Suprapubic skin (tissue), 4 donors: ENCODE results near the gene TMEM53. TPM values are rescaled to one million over a fixed set of nuclear protein-coding genes. Genes with fewer than 3 reads are reported as not detected.

Source experiments
- DNase-seq, 2 donors: peaks; one replicate each; pipeline ENCODE4 v3.0.0-alpha.2; 2019; ENCODE audit warnings: low spot score in 2 of 2
- H3K27ac ChIP-seq: fragments of 200-600 bp; sonication (generic); one replicate; pipeline ENCODE4 v1.5.1; 2019
- H3K27me3 ChIP-seq: fragments of 200-600 bp; sonication (generic); one replicate; pipeline ENCODE4 v1.5.1; 2019
- H3K36me3 ChIP-seq: fragments of 200-600 bp; sonication (generic); one replicate; pipeline ENCODE4 v1.5.1; 2019
- H3K4me1 ChIP-seq: fragments of 200-600 bp; sonication (generic); one replicate; pipeline ENCODE4 v1.5.1; 2019
- H3K4me3 ChIP-seq: fragments of 200-600 bp; sonication (generic); one replicate; pipeline ENCODE4 v1.5.1; 2019; ENCODE audit warnings: mild to moderate bottlenecking
- H3K9me3 ChIP-seq: fragments of 200-600 bp; sonication (generic); one replicate; pipeline ENCODE4 v1.5.1; 2019
- EP300 ChIP-seq: sonication (generic); formaldehyde crosslinking; IDR thresholded peaks from one replicate; pipeline ENCODE4 v1.6.1; 2017; ENCODE audit warnings: antibody characterized with exemption
- POLR2A ChIP-seq, 2 donors: fragments of 450-650 bp; IDR thresholded peaks; one replicate each; pipeline ENCODE4 v1.6.1; 2017; ENCODE audit warnings: antibody characterized with exemption in 2 of 2, mild to moderate bottlenecking in 2 of 2, moderate library complexity in 2 of 2
- POLR2AphosphoS5 ChIP-seq, 3 donors: sonication (generic); formaldehyde crosslinking; IDR thresholded peaks; one replicate each; pipeline ENCODE4 v1.6.1; 2017; ENCODE audit warnings: antibody characterized with exemption in 3 of 3
- WGBS: methylation state at CpG from one replicate; pipeline ENCODE4 v1.1.5; 2018; 5-methylcytosine and 5-hydroxymethylcytosine counted together
- total RNA-seq, 4 donors: library from RNA; depleted of rRNA; stranded (reverse); fragments of >200 nt; gene quantifications; one replicate each; pipeline ENCODE4 v1.1.0, GENCODE V29; 2016
- TF ChIP-seq, protein P1 (sequence below), 2 donors: fragments of 200-600 bp in 1 of 2; fragments of 450-650 bp in 1 of 2; sonication (generic) in 1 of 2; IDR thresholded peaks; one replicate each; pipeline ENCODE4 v1.5.1; 2016 to 2019; ENCODE audit warnings: antibody characterized with exemption in 2 of 2, mild to moderate bottlenecking in 1 of 2, moderate library complexity in 1 of 2

TMEM53 gene
- total RNA-seq, 4 donors from 2014 or later: 2.3 to 9.9 (median 4.3) TPM

DNA sequence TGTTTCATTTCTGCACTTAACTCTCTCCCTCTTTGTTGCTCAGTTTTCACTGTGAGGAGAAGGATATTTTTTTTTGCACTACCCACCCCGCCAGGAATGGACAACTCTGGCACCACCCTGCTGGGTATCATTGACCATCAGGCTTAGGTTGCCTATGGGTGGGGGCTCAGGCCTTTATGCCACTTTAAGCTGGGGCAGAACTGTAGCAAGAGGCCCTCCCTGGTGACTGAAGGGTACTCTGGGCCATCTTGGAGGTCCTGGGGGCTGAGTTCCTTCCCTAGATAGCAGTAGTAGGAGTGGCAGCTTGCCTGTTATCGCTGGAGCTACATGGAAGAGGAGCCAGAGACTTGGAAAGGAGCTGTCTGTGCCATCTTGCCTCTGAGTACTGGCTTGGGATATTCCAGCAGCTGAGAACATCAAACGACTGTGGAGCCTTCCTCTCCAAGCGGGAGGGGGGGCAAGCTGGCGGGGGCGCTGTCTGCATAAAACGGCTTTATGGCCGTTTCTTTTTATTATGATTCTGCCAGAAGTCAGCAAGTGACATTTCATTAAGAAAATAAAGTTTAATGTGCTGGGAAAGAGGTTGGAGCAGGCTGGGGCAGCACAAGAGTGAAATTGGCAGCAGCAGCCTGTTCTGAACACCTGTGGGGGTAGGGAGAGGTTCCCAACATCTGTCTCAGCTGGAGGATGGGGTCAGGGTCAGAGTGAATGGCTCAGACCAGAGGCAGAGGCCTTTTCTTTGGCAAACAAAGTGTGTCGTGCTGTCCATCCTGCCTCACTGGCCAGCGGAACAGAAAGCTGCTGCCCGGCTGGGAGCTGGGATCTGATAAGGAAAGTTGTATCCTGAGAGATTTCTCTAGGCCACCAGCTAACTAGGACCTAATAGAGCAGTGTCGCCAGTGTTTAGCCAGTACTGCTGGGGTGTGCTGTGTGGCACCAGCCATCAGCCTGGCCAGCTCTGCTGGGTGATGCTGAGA is 32.9 kb downstream of the TMEM53 start:
- WGBS: 85% methylated on average over 12 of the region's 12 CpGs
- Histone ChIP-seq H3K36me3 (peaks cover 100% of the 10 kb centered on the region), H3K9me3 (no peaks in the 10 kb centered on the region), H3K4me3 (no peak overlapping the region), H3K4me1 (peaks cover 29% of the 10 kb centered on the region), H3K27ac (no peak overlapping the region), H3K27me3 (no peaks in the 10 kb centered on the region)
- TF ChIP-seq EP300 (no peak), POLR2A (IDR thresholded peaks at IDR 0.05) (no peak), POLR2AphosphoS5 (IDR thresholded peaks at IDR 0.05) (no peak)
- TF ChIP-seq, protein P1, sequence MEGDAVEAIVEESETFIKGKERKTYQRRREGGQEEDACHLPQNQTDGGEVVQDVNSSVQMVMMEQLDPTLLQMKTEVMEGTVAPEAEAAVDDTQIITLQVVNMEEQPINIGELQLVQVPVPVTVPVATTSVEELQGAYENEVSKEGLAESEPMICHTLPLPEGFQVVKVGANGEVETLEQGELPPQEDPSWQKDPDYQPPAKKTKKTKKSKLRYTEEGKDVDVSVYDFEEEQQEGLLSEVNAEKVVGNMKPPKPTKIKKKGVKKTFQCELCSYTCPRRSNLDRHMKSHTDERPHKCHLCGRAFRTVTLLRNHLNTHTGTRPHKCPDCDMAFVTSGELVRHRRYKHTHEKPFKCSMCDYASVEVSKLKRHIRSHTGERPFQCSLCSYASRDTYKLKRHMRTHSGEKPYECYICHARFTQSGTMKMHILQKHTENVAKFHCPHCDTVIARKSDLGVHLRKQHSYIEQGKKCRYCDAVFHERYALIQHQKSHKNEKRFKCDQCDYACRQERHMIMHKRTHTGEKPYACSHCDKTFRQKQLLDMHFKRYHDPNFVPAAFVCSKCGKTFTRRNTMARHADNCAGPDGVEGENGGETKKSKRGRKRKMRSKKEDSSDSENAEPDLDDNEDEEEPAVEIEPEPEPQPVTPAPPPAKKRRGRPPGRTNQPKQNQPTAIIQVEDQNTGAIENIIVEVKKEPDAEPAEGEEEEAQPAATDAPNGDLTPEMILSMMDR (IDR thresholded peaks at IDR 0.05): no peak
- DNase-seq: no peak

DNA sequence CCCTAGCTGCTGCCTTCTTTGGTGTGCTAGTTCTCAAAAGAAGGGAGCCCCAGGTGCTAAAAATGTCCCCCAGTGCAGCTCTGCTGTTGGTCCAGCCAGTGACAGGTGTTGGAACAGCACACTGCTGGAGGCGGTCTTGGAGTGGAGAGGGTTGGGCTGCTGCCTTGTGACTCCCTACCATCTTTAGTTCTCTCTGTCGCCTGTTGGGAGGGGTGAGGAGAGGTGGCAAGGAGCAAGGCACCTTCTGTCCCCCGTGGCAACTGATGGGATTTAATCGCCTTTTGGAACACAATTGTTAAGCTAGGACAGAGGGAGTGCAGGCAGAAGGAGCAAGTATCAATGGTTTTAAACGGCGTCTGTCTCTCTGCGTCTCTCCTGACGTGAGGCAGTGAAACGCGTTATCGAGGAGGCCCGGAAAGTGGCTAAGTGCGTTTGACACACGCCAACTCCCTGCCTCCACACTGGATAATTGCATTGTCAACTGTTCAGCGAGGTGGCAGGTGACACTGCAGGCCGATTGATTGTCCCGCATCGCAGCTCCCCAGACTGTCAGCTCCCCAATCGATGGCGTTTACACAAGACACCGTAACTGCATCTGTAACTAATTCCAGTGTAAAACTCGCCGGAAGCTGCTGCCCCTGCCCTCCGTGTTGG is 34.0 kb downstream of the TMEM53 start:
- DNase-seq: no peak
- Histone ChIP-seq H3K4me3 (no peak overlapping the region), H3K27ac (no peak overlapping the region), H3K9me3 (no peaks in the 10 kb centered on the region), H3K4me1 (peaks cover 21% of the 10 kb centered on the region), H3K36me3 (peaks cover 100% of the 10 kb centered on the region), H3K27me3 (no peaks in the 10 kb centered on the region)
- 85% methylated on average over 23 of the region's 24 CpGs for WGBS
- TF ChIP-seq POLR2AphosphoS5 (IDR thresholded peaks at IDR 0.05): no peak
- no peak for TF ChIP-seq EP300
- no peak for TF ChIP-seq POLR2A (IDR thresholded peaks at IDR 0.05)
- TF ChIP-seq, protein P1 (IDR thresholded peaks at IDR 0.05): no peak

DNA sequence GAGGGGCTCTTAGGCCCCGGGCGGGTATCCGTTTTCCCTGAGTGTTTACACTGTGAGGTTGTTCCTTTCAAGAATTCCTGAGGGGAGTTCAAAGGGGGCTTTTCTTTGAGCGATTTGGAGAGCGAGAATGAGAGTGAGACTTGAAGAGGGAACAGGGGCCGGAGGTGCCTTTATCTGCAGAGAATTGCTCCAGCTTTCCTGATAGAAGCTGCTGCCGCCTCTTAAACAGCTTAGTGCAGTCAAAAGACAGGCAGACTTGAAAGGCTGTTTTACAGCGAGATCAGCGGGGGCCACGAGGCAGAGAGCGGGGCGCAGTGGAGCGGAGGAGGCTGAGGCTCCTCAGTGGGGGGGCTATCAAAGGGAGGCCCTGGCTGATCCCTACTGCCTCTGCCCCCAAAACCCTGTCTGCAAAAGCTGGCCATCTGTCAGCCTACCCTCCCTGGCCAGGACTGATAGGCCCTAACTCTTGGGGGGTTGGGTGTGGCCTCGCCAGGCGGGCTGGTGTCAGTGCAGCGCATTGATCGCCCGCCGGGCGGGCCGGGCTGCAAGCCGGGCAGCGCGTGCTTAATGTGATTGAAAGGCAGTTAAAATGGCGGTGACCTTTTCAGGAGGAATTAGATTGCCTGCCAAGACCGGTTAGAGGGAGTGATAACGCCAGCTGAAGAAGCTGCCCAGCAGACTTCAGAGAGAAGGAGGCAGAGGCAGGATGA is 36.4 kb downstream of the TMEM53 start:
- no peak for TF ChIP-seq POLR2A (IDR thresholded peaks at IDR 0.05)
- TF ChIP-seq, protein P1 (IDR thresholded peaks at IDR 0.05): no peak
- TF ChIP-seq EP300: no peak
- no peak for TF ChIP-seq POLR2AphosphoS5 (IDR thresholded peaks at IDR 0.05)
- Histone ChIP-seq H3K9me3 (no peaks in the 10 kb centered on the region), H3K36me3 (peaks cover 86% of the 10 kb centered on the region), H3K4me3 (no peak overlapping the region), H3K27me3 (no peaks in the 10 kb centered on the region), H3K27ac (no peak overlapping the region), H3K4me1 (peaks cover 19% of the 10 kb centered on the region)
- DNase-seq: no peak
- 88% methylated on average over 27 of the region's 27 CpGs for WGBS

DNA sequence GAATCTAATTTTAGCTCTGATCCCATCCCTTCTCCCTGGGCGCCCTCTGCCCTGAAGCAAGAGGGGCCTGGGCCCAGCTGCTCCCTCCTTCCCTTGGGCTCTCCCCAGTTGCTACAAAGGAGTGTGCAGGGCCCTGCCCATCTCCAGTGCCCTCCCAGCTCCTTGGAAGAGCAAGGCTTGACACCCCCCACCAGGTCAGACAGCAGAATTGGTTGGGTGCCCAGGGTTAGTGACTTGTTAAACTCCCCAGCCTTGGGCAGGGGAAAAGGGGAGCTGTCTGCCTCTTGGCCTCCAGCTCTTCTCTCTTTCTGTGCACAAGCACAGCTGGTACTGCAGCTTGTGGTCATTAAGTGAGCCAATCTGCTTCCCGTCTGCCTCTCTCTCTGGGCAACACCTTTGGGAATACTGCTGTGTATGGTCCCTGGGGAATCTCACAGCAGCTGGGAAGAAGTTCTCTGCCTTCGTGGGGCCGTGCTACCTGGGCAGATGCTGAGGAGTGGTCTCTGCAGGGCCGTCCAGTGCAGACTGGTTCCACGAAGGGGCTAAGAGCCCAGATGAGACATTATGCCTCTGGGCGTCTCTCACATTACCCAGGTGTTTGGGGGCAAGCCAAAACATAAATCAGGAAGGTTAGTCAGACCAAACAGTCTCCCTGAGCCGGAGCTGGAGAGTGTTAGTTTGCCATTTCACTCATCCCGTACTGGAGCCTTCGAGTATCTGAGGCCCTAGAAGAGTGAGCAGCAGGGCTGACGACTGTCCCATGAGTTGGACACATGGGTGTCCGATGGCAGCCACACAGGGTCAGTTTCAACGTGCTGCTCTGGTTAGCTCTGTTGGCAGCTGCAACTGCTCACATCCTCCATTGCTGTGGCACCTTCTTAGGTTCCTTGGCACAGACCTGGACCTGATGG is 37.3 kb downstream of the TMEM53 start:
- Histone ChIP-seq H3K4me1 (peaks cover 23% of the 10 kb centered on the region), H3K9me3 (no peaks in the 10 kb centered on the region), H3K27me3 (no peaks in the 10 kb centered on the region), H3K27ac (no peak overlapping the region), H3K4me3 (no peak overlapping the region), H3K36me3 (peaks cover 77% of the 10 kb centered on the region)
- TF ChIP-seq POLR2A (IDR thresholded peaks at IDR 0.05): no peak
- no peak for TF ChIP-seq POLR2AphosphoS5 (IDR thresholded peaks at IDR 0.05)
- TF ChIP-seq, protein P1 (IDR thresholded peaks at IDR 0.05): no peak
- no peak for TF ChIP-seq EP300
- no peak for DNase-seq
- 74% methylated on average over 10 of the region's 13 CpGs for WGBS
